Vagina (tissue), 2 donors: ENCODE results near the gene C16orf89. TPM values are rescaled to one million over a fixed set of nuclear protein-coding genes. Genes with fewer than 3 reads are reported as not detected.

Experiments
- DNase-seq, 2 donors: peaks; one replicate each; pipeline ENCODE4 v3.0.0-alpha.2; 2017; ENCODE audit errors: extremely low spot score in 2 of 2
- H3K27ac ChIP-seq: fragments of 200-600 bp; sonication (generic); one replicate; pipeline ENCODE4 v1.5.1; 2019
- H3K27me3 ChIP-seq: fragments of 200-600 bp; sonication (generic); one replicate; pipeline ENCODE4 v1.5.1; 2019
- H3K36me3 ChIP-seq, 2 donors: fragments of 200-600 bp; sonication (generic); one replicate each; pipeline ENCODE4 v1.5.1; 2017 to 2019
- H3K4me1 ChIP-seq: fragments of 200-600 bp; sonication (generic); one replicate; pipeline ENCODE4 v1.5.1; 2019
- H3K4me3 ChIP-seq, 2 donors: fragments of 200-600 bp; sonication (generic); 1 replicate in 1 of 2; 2 replicates in 1 of 2; pipeline ENCODE4 v1.5.1; 2016 to 2019
- H3K9me3 ChIP-seq: fragments of 200-600 bp; sonication (generic); one replicate; pipeline ENCODE4 v1.5.1; 2019
- CTCF ChIP-seq, 3 experiments: fragments of 450-650 bp in 2 of 3; fragments of 200-600 bp in 1 of 3; sonication (generic) in 1 of 3; IDR thresholded peaks; one replicate each; pipeline ENCODE4 v1.5.1; 2017 to 2019; ENCODE audit warnings: antibody characterized with exemption in 3 of 3, mild to moderate bottlenecking in 2 of 3, moderate library complexity in 2 of 3
- POLR2A ChIP-seq, 2 donors: fragments of 450-650 bp; IDR thresholded peaks; one replicate each; pipeline ENCODE4 v1.6.1; 2017; ENCODE audit warnings: antibody characterized with exemption in 2 of 2, mild to moderate bottlenecking in 2 of 2, moderate library complexity in 2 of 2
- POLR2AphosphoS5 ChIP-seq, 2 donors: sonication (generic); formaldehyde crosslinking; IDR thresholded peaks; one replicate each; pipeline ENCODE4 v1.9.0; 2017; ENCODE audit warnings: antibody characterized with exemption in 2 of 2, mild to moderate bottlenecking in 2 of 2, low read depth in 1 of 2; ENCODE audit not compliant: insufficient read depth in 1 of 2
- intact Hi-C: fragments of 100-400 bp; cut with DNase I; formaldehyde crosslinking; loops from one replicate; pipeline ENCODE4 v1.15.1; 2023
- total RNA-seq: library from RNA; depleted of rRNA; stranded (reverse); fragments of >200 nt; gene quantifications from one replicate; pipeline ENCODE4 v1.2.3, GENCODE V29; 2016

Gene C16orf89
- total RNA-seq, 1 donor from 2014 or later: 4.4 TPM

GRCh38 chr16:5024632-5025031 lies 41.1 kb downstream of the C16orf89 start:
- Histone ChIP-seq H3K27ac (no peak overlapping the region), H3K4me1 (no peaks in the 10 kb centered on the region), H3K4me3 (no peak overlapping the region), H3K27me3 (no peaks in the 10 kb centered on the region), H3K36me3 (peaks cover 0 to under 1% of the 10 kb centered on the region in 2 donors), H3K9me3 (no peaks in the 10 kb centered on the region)
- TF ChIP-seq CTCF (IDR thresholded peaks at IDR 0.05): no peak
- no peak for TF ChIP-seq POLR2AphosphoS5 (IDR thresholded peaks at IDR 0.05; ENCODE audit: insufficient read depth in 1 of 2, low read depth in 1 of 2)
- no peak for TF ChIP-seq POLR2A (IDR thresholded peaks at IDR 0.05)
- intact Hi-C loops: no loop called here
- DNase-seq: no peak

- H3K36me3 ChIP-seq: no peaks in the 10 kb centered on the region
- no peaks in the 10 kb centered on the region for H3K9me3 ChIP-seq
- no peak overlapping the region for H3K4me3 ChIP-seq
- intact Hi-C loops: no loop called here
- no peak for DNase-seq
- TF ChIP-seq CTCF (IDR thresholded peaks at IDR 0.05) (no peak), POLR2A (IDR thresholded peaks at IDR 0.05) (no peak), POLR2AphosphoS5 (IDR thresholded peaks at IDR 0.05; ENCODE audit: insufficient read depth in 1 of 2, low read depth in 1 of 2) (no peak)
- H3K27ac ChIP-seq: no peak overlapping the region
- H3K4me1 ChIP-seq: no peaks in the 10 kb centered on the region
- H3K27me3 ChIP-seq: no peaks in the 10 kb centered on the region
Measured at GRCh38 chr16:5022521-5022920, 43.2 kb downstream of the C16orf89 start.

- TF ChIP-seq POLR2AphosphoS5 (IDR thresholded peaks at IDR 0.05; ENCODE audit: insufficient read depth in 1 of 2, low read depth in 1 of 2) (no peak), CTCF (IDR thresholded peaks at IDR 0.05) (no peak), POLR2A (IDR thresholded peaks at IDR 0.05) (no peak)
- Histone ChIP-seq H3K9me3 (no peaks in the 10 kb centered on the region), H3K4me1 (no peaks in the 10 kb centered on the region), H3K36me3 (no peaks in the 10 kb centered on the region), H3K27me3 (no peaks in the 10 kb centered on the region), H3K27ac (no peak overlapping the region), H3K4me3 (no peak overlapping the region)
- no peak for DNase-seq
- intact Hi-C loops: no loop called here
Measured at GRCh38 chr16:5020551-5020950, 45.2 kb downstream of the C16orf89 start.

- intact Hi-C loops: no loop called here
- Histone ChIP-seq H3K27me3 (no peaks in the 10 kb centered on the region), H3K9me3 (no peaks in the 10 kb centered on the region), H3K4me3 (no peak overlapping the region), H3K27ac (no peak overlapping the region), H3K36me3 (no peaks in the 10 kb centered on the region), H3K4me1 (no peaks in the 10 kb centered on the region)
- no peak for TF ChIP-seq POLR2AphosphoS5 (IDR thresholded peaks at IDR 0.05; ENCODE audit: insufficient read depth in 1 of 2, low read depth in 1 of 2)
- TF ChIP-seq POLR2A (IDR thresholded peaks at IDR 0.05): no peak
- no peak for TF ChIP-seq CTCF (IDR thresholded peaks at IDR 0.05)
- DNase-seq: no peak
Measured at GRCh38 chr16:5019775-5020174, 46.0 kb downstream of the C16orf89 start.

GRCh38 chr16:5018793-5019192 lies 47.0 kb downstream of the C16orf89 start:
- intact Hi-C loops: no loop called here
- Histone ChIP-seq H3K27me3 (no peaks in the 10 kb centered on the region), H3K27ac (peak overlapping the region; percentile 39), H3K36me3 (no peaks in the 10 kb centered on the region), H3K4me3 (no peak overlapping the region), H3K4me1 (no peaks in the 10 kb centered on the region), H3K9me3 (no peaks in the 10 kb centered on the region)
- TF ChIP-seq POLR2A (IDR thresholded peaks at IDR 0.05) (no peak), CTCF (IDR thresholded peaks at IDR 0.05) (no peak), POLR2AphosphoS5 (IDR thresholded peaks at IDR 0.05; ENCODE audit: insufficient read depth in 1 of 2, low read depth in 1 of 2) (no peak)
- DNase-seq: no peak
